K562 (cell line): ENCODE measurements around the gene OSCAR. TPM values are rescaled to one million over a fixed set of nuclear protein-coding genes. Genes with fewer than 3 reads are reported as not detected.

ENCODE experiments used
- ADNP ChIP-seq: fragments of 200-800 bp; sonication (Bioruptor generic); IDR thresholded peaks from 2 replicates; pipeline ENCODE4 v1.6.1; 2016; ENCODE audit warnings: missing genetic modification characterization, missing compliant biosample characterization
- ERF ChIP-seq: fragments of 450-650 bp; formaldehyde crosslinking; IDR thresholded peaks from 2 replicates; pipeline ENCODE4 v1.4.0; 2020; ENCODE audit warnings: mild to moderate bottlenecking, mixed read lengths
- GABPB2 ChIP-seq: fragments of 250-450 bp; sonication (Bioruptor Pico); conservative IDR thresholded peaks from 2 replicates; pipeline ENCODE4 v1.5.1; 2021; ENCODE audit warnings: mild to moderate bottlenecking
- IFI16 ChIP-seq: fragments of 250-450 bp; sonication (Bioruptor Pico); IDR thresholded peaks from 2 replicates; pipeline ENCODE4 v2.1.2; 2022; ENCODE audit warnings: mild to moderate bottlenecking, inconsistent platforms
- NCOA6 ChIP-seq: fragments of 450-650 bp; IDR thresholded peaks from 2 replicates; pipeline ENCODE4 v1.6.1; 2017; ENCODE audit warnings: mild to moderate bottlenecking
- NFE2L1 ChIP-seq: fragments of 450-650 bp; IDR thresholded peaks from 2 replicates; pipeline ENCODE4 v1.6.1; 2016; ENCODE audit warnings: missing genetic modification characterization, low read depth, mild to moderate bottlenecking, missing compliant biosample characterization, moderate library complexity, borderline replicate concordance
- PHB ChIP-seq: fragments of 250-450 bp; sonication (Bioruptor Pico); IDR thresholded peaks from 2 replicates; pipeline ENCODE4 v1.5.0; 2021
- PYGO2 ChIP-seq: fragments of 450-650 bp; IDR thresholded peaks from 2 replicates; pipeline ENCODE4 v1.6.1; 2016; ENCODE audit warnings: mild to moderate bottlenecking, missing genetic modification characterization, moderate library complexity, missing compliant biosample characterization
- RBBP5 ChIP-seq: fragments of 200-600 bp; sonication (generic); IDR thresholded peaks from 2 replicates; pipeline ENCODE4 v1.6.1; 2012; ENCODE audit warnings: borderline replicate concordance, mild to moderate bottlenecking, low read length, control low read depth, inconsistent platforms; ENCODE audit not compliant: insufficient read depth, poor library complexity, severe bottlenecking
- RFX5 ChIP-seq: IDR thresholded peaks from 2 replicates; pipeline ENCODE4 v1.6.1; 2011; ENCODE audit warnings: low read depth, mild to moderate bottlenecking, improper control_type of control experiment, low read length
- SAFB2 ChIP-seq: fragments of 200-400 bp; formaldehyde crosslinking; IDR thresholded peaks from 2 replicates; pipeline ENCODE4 v1.6.1; 2018; ENCODE audit warnings: borderline replicate concordance, low read length, low read depth, moderate library complexity; ENCODE audit not compliant: severe bottlenecking
- SMARCC2 ChIP-seq: fragments of 450-650 bp; IDR thresholded peaks from 2 replicates; pipeline ENCODE4 v1.6.1; 2017; ENCODE audit warnings: antibody characterized with exemption, moderate library complexity, mild to moderate bottlenecking, low read depth
- SP2 ChIP-seq: IDR thresholded peaks from 2 replicates; pipeline ENCODE4 v1.6.1; 2011; ENCODE audit warnings: mild to moderate bottlenecking, low read depth, low read length, moderate library complexity; ENCODE audit not compliant: poor library complexity, severe bottlenecking; ENCODE audit errors: extremely low read depth
- TRIM24 ChIP-seq, 2 experiments: fragments of 450-650 bp; IDR thresholded peaks; 2 replicates each; pipeline ENCODE4 v1.6.1; 2016
- XRCC5 ChIP-seq: fragments of 200-400 bp; formaldehyde crosslinking; IDR thresholded peaks from 2 replicates; pipeline ENCODE4 v1.6.1; 2017; ENCODE audit warnings: low read depth, mild to moderate bottlenecking, low read length
- ZKSCAN8 ChIP-seq: fragments of 200-800 bp; sonication (Bioruptor generic); IDR thresholded peaks from 2 replicates; pipeline ENCODE4 v1.6.1; 2016; ENCODE audit warnings: missing genetic modification characterization, missing compliant biosample characterization
- ZNF12 ChIP-seq: sonication (generic); formaldehyde crosslinking; IDR thresholded peaks from 2 replicates; pipeline ENCODE4 v1.4.0; 2020; ENCODE audit warnings: mild to moderate bottlenecking, missing genetic modification reagents
- ZNF224 ChIP-seq: sonication (generic); formaldehyde crosslinking; IDR thresholded peaks from 2 replicates; pipeline ENCODE4 v1.8.0; 2022; ENCODE audit warnings: mild to moderate bottlenecking, missing genetic modification reagents
- ZNF253 ChIP-seq: fragments of 250-450 bp; sonication (Bioruptor Pico); conservative IDR thresholded peaks from 2 replicates; pipeline ENCODE4 v1.6.1; 2021; ENCODE audit warnings: mild to moderate bottlenecking
- polyA plus RNA-seq, 8 experiments: library from polyadenylated mRNA; depleted of rRNA in 4 of 8; stranded (reverse) in 5 of 8; unstranded in 3 of 8; fragments of >200 nt; fragmentation: Nextera tagmentation in 2 of 8; fragmentation: Illumina TruSeq in 1 of 8; extraction: Ambion mirVana in 2 of 8; extraction: Trizol in 1 of 8; gene quantifications; 2 replicates each; pipeline versions ENCODE4 v1.2.1 to v1.2.3, GENCODE V29; 2011 to 2014; ENCODE audit warnings: inconsistent platforms in 1 of 8, missing spikeins in 1 of 8
- total RNA-seq, 7 experiments: library from RNA; depleted of rRNA in 6 of 7; stranded (reverse); fragments of >200 nt in 6 of 7; fragmentation: Illumina TruSeq in 2 of 7; extraction: Trizol in 2 of 7; gene quantifications; 2 replicates each; pipeline versions ENCODE4 v1.2.1 to v1.2.3, GENCODE V29; 2011 to 2021; ENCODE audit warnings: low replicate concordance in 1 of 7
- TF ChIP-seq, protein P1 (sequence below): IDR thresholded peaks from 2 replicates; pipeline ENCODE4 v1.6.1; 2016; ENCODE audit warnings: missing genetic modification characterization, missing compliant biosample characterization
- TF ChIP-seq, protein P2 (sequence below), 2 experiments: IDR thresholded peaks; 2 replicates each; pipeline ENCODE4 v1.6.1; 2012; ENCODE audit warnings: improper control_type of control experiment in 2 of 2, low read depth in 2 of 2, low read length in 2 of 2, borderline replicate concordance in 1 of 2
- TF ChIP-seq, protein P3 (sequence below): fragments of 450-650 bp; IDR thresholded peaks from 2 replicates; pipeline ENCODE4 v1.6.1; 2016; ENCODE audit warnings: low read depth, mild to moderate bottlenecking, moderate library complexity
- TF ChIP-seq, protein P4 (sequence below): fragments of 150-350 bp; conservative IDR thresholded peaks from 2 replicates; pipeline ENCODE4 v1.6.1; 2014; ENCODE audit warnings: low read length

OSCAR gene
- total and polyA plus RNA-seq, 9 of the 15 experiments (the other 6 are each of a cell fraction or from before 2014, with no cell fraction given), result 0.09 to 0.62 (median 0.13) TPM; not detected in 5

GRCh38 chr19:54096617-54097106, 3.9 kb downstream of the OSCAR start (continued):
- TF ChIP-seq PHB (CRISPR knock-in tag) (no peak), ZKSCAN8 (no peak), PYGO2 (tag) (no peak), SAFB2 (no peak), SMARCC2 (no peak), NFE2L1 (tag) (no peak), RFX5 (no peak), IFI16 (CRISPR knock-in tag) (no peak), ZNF224 (no peak), RBBP5 (no peak), ADNP (tag) (no peak), ZNF253 (CRISPR knock-in tag) (no peak), NCOA6 (no peak), ZNF12 (CRISPR knock-in tag) (no peak), SP2 (no peak), GABPB2 (CRISPR knock-in tag) (no peak), TRIM24 (IDR thresholded peaks at IDR 0.05) (no peak), XRCC5 (no peak), ERF (CRISPR knock-in tag) (no peak)
- TF ChIP-seq, protein P1, sequence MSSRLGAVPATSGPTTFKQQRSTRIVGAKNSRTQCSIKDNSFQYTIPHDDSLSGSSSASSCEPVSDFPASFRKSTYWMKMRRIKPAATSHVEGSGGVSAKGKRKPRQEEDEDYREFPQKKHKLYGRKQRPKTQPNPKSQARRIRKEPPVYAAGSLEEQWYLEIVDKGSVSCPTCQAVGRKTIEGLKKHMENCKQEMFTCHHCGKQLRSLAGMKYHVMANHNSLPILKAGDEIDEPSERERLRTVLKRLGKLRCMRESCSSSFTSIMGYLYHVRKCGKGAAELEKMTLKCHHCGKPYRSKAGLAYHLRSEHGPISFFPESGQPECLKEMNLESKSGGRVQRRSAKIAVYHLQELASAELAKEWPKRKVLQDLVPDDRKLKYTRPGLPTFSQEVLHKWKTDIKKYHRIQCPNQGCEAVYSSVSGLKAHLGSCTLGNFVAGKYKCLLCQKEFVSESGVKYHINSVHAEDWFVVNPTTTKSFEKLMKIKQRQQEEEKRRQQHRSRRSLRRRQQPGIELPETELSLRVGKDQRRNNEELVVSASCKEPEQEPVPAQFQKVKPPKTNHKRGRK (tag), result no peak
- TF ChIP-seq, protein P2, sequence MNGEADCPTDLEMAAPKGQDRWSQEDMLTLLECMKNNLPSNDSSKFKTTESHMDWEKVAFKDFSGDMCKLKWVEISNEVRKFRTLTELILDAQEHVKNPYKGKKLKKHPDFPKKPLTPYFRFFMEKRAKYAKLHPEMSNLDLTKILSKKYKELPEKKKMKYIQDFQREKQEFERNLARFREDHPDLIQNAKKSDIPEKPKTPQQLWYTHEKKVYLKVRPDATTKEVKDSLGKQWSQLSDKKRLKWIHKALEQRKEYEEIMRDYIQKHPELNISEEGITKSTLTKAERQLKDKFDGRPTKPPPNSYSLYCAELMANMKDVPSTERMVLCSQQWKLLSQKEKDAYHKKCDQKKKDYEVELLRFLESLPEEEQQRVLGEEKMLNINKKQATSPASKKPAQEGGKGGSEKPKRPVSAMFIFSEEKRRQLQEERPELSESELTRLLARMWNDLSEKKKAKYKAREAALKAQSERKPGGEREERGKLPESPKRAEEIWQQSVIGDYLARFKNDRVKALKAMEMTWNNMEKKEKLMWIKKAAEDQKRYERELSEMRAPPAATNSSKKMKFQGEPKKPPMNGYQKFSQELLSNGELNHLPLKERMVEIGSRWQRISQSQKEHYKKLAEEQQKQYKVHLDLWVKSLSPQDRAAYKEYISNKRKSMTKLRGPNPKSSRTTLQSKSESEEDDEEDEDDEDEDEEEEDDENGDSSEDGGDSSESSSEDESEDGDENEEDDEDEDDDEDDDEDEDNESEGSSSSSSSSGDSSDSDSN (IDR thresholded peaks at IDR 0.05; ENCODE audit: borderline replicate concordance in 1 of 2, low read depth in 2 of 2, low read length in 2 of 2), result no peak
- TF ChIP-seq, protein P3, sequence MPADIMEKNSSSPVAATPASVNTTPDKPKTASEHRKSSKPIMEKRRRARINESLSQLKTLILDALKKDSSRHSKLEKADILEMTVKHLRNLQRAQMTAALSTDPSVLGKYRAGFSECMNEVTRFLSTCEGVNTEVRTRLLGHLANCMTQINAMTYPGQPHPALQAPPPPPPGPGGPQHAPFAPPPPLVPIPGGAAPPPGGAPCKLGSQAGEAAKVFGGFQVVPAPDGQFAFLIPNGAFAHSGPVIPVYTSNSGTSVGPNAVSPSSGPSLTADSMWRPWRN, result no peak
- TF ChIP-seq, protein P4, sequence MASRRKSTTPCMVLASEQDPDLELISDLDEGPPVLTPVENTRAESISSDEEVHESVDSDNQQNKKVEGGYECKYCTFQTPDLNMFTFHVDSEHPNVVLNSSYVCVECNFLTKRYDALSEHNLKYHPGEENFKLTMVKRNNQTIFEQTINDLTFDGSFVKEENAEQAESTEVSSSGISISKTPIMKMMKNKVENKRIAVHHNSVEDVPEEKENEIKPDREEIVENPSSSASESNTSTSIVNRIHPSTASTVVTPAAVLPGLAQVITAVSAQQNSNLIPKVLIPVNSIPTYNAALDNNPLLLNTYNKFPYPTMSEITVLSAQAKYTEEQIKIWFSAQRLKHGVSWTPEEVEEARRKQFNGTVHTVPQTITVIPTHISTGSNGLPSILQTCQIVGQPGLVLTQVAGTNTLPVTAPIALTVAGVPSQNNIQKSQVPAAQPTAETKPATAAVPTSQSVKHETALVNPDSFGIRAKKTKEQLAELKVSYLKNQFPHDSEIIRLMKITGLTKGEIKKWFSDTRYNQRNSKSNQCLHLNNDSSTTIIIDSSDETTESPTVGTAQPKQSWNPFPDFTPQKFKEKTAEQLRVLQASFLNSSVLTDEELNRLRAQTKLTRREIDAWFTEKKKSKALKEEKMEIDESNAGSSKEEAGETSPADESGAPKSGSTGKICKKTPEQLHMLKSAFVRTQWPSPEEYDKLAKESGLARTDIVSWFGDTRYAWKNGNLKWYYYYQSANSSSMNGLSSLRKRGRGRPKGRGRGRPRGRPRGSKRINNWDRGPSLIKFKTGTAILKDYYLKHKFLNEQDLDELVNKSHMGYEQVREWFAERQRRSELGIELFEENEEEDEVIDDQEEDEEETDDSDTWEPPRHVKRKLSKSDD, result no peak
